Brain microvascular endothelial cell (primary cell): ENCODE data around the gene PCNX1.
A peak's percentile ranks its signal among the peaks of the same experiment; 100 is the strongest.
"Not testable (repeated sequence)": the region's sequence is repeated elsewhere in the genome, so short reads cannot be mapped to it uniquely, and the experiment has no call there.

Source experiments
- DNase-seq: peaks from one replicate; pipeline ENCODE4 v3.0.0-alpha.2; 2020
- H3K27ac ChIP-seq: fragments of 250-450 bp; sonication (Bioruptor Pico); 2 replicates; pipeline ENCODE4 v1.5.1; 2020; ENCODE audit warnings: mild to moderate bottlenecking, moderate library complexity
- H3K27me3 ChIP-seq: fragments of 250-450 bp; sonication (Bioruptor Pico); replicated peaks from 2 replicates; pipeline ENCODE4 v1.5.1; 2020; ENCODE audit warnings: mild to moderate bottlenecking
- H3K36me3 ChIP-seq: fragments of 250-450 bp; sonication (Bioruptor Pico); replicated peaks from 2 replicates; pipeline ENCODE4 v1.5.1; 2020; ENCODE audit warnings: mild to moderate bottlenecking
- H3K4me3 ChIP-seq: 2 replicates; pipeline ENCODE4 v1.5.1; 2011; ENCODE audit warnings: low read depth, mild to moderate bottlenecking, control low read depth, low read length, moderate library complexity
- in situ Hi-C: cut with HindIII; loops from 2 replicates; pipeline ENCODE4 v1.10.0; 2017; ENCODE audit warnings: low sequenced_read_pairs, low pct_ligation_motif_present
- TF ChIP-seq, protein P1 (sequence below): IDR thresholded peaks from 2 replicates; pipeline ENCODE4 v1.5.1; 2011; ENCODE audit warnings: low read depth, mild to moderate bottlenecking, moderate library complexity, low read length, control low read depth, inconsistent platforms; ENCODE audit errors: missing control alignments

The PCNX1 gene

DNA sequence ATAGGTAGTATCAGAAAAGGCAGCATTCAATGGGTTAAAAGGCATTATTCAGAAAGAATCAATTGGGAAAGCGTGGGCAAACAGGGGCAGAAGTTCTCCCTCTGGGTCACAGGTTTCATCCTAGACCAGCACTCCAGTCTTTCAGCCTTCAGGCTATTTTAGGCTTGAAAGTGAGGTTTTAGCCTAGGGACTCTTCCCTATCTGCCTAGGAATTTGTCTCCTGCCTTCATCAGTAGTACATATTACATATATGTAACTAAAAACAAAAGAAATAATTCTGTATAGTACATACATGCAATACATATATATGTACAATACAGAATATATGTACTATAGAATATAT lies 34.6 kb upstream of the PCNX1 start:
- TF ChIP-seq, protein P1, sequence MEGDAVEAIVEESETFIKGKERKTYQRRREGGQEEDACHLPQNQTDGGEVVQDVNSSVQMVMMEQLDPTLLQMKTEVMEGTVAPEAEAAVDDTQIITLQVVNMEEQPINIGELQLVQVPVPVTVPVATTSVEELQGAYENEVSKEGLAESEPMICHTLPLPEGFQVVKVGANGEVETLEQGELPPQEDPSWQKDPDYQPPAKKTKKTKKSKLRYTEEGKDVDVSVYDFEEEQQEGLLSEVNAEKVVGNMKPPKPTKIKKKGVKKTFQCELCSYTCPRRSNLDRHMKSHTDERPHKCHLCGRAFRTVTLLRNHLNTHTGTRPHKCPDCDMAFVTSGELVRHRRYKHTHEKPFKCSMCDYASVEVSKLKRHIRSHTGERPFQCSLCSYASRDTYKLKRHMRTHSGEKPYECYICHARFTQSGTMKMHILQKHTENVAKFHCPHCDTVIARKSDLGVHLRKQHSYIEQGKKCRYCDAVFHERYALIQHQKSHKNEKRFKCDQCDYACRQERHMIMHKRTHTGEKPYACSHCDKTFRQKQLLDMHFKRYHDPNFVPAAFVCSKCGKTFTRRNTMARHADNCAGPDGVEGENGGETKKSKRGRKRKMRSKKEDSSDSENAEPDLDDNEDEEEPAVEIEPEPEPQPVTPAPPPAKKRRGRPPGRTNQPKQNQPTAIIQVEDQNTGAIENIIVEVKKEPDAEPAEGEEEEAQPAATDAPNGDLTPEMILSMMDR: no peak
- no peaks in the 10 kb centered on the region for H3K27me3 ChIP-seq
- DNase-seq: no peak
- no peak overlapping the region for H3K27ac ChIP-seq
- in situ Hi-C loops: no loop called here
- H3K36me3 ChIP-seq: no peaks in the 10 kb centered on the region
- no peak overlapping the region for H3K4me3 ChIP-seq

DNA sequence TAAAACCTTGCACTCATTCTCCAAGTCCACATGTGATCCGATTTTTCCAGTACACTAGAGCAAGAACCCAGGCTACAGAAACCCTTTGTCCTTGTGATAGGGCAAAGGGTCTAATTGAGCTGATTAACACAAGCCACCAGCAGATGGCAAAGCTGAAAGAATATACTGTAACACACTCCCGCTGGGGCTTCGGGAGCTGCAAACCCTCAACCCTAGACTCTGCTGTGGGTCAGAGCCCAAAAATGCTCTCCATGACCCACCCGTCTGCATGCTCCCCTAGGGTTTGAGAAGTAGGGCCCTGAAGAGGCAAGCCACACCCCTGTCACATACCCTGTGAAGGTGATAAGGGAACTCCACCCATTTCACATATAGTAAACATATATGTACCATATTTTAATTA lies 33.6 kb upstream of the PCNX1 start:
- in situ Hi-C loops: no loop called here
- H3K36me3 ChIP-seq: no peaks in the 10 kb centered on the region
- no peaks in the 10 kb centered on the region for H3K27me3 ChIP-seq
- TF ChIP-seq, protein P1: peak; percentile 23
- H3K4me3 ChIP-seq: no peak overlapping the region
- DNase-seq: no peak
- no peak overlapping the region for H3K27ac ChIP-seq

DNA sequence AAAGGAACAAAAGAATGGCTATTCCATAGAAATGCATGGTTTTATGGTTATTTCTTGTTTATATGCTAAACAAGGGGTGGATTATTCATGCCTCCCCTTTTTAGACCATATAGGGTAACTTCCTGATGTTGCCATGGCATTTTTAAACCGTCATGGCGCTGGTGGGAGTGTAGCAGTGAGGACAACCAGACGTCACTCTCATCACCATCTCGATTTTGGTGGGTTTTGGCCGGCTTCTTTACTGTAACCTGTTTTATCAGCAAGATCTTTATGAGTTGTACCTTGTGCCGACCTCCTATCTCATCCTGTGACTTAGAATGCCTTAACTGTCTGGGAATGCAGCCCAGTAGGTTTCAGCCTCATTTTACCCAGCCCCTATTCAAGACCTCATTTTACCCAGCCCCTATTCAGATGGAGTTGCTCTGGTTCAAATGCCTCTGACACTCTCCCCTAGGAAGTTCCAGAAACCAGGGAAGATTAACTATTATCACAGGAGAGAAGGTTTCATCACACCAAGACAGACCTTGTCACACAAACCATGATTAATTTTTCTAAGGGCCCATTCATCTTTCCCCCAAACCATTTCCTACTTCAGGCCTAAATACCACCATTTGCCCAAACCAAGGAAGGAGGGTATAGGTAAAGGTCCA lies 31.3 kb upstream of the PCNX1 start:
- in situ Hi-C loops, H3K27ac ChIP-seq, H3K4me3 ChIP-seq, DNase-seq, H3K27me3 ChIP-seq, H3K36me3 ChIP-seq: not testable (repeated sequence)

DNA sequence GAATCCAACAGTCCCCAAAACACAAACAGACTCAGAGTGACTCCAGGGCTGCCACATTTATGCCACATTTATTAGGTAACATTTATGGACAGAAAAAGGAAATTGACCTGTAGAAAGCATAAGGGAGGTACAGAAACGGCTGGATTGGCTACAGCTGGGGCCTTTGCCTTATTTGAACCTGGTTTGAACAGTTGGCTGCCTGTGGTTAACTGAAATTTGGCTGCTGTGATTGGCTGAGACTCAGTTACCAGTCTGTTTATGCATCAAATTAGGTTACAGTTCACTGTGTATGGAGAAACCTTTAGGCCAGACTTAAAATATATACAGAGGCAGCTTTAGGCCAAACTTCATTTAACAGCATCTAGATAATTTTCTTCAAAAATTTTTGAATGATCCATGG lies 27.8 kb upstream of the PCNX1 start:
- DNase-seq: no peak
- TF ChIP-seq, protein P1: no peak
- no peak overlapping the region for H3K27ac ChIP-seq
- in situ Hi-C loops: no loop called here
- H3K36me3 ChIP-seq: no peaks in the 10 kb centered on the region
- H3K4me3 ChIP-seq: no peak overlapping the region
- H3K27me3 ChIP-seq: no peaks in the 10 kb centered on the region

DNA sequence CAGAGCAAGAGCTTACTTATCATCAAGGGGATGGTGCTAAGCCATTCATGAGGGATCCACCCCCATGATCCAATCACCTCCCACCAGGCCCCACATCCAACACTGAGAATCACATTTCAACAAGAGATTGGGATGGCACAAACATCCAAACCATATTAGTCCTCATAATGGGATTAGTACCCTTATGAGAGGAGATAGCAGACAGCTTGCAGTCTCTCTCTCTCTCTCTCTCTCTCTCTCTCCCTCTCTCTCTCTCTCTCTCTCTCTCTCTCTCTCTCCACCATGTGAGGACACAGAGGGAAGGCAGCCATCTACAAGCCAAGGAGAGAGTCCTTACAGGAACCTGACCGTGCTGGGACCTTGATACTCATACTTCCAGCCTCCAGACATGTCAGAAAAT lies 26.4 kb upstream of the PCNX1 start:
- H3K27me3 ChIP-seq, H3K36me3 ChIP-seq, H3K27ac ChIP-seq, DNase-seq, in situ Hi-C loops, H3K4me3 ChIP-seq: not testable (repeated sequence)

DNA sequence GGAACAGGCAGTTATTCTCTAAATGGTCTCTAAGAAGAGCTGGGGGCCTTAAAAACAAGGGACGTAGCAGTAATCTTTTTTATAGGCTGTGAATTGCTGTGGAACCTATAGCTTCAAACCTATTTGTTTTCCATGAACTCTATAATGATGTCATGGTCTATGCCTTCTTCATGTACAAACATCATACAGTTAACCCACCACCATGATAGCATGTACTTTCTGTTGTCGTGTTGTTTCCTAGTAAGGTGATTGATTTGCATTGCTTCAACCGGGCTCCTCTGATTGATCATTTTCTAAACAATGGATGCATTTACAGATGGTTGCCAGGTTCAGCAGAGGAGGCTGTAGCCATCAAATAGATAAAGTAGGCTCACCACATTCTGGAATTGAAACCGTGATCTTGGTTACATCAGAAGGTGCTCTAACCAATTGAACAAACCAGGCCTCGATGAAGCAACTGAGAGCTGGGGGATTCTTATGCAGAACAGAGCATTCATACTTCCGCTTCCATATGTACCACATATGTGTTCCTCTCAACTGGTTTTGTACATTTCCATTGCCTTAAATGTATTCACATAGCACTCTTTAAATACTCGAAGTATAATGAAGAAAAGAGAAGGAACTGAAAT lies 25.6 kb upstream of the PCNX1 start:
- TF ChIP-seq, protein P1: no peak
- Histone ChIP-seq H3K27me3 (no peaks in the 10 kb centered on the region), H3K36me3 (no peaks in the 10 kb centered on the region), H3K27ac (no peak overlapping the region), H3K4me3 (no peak overlapping the region)
- in situ Hi-C loops: no loop called here
- DNase-seq: no peak

DNA sequence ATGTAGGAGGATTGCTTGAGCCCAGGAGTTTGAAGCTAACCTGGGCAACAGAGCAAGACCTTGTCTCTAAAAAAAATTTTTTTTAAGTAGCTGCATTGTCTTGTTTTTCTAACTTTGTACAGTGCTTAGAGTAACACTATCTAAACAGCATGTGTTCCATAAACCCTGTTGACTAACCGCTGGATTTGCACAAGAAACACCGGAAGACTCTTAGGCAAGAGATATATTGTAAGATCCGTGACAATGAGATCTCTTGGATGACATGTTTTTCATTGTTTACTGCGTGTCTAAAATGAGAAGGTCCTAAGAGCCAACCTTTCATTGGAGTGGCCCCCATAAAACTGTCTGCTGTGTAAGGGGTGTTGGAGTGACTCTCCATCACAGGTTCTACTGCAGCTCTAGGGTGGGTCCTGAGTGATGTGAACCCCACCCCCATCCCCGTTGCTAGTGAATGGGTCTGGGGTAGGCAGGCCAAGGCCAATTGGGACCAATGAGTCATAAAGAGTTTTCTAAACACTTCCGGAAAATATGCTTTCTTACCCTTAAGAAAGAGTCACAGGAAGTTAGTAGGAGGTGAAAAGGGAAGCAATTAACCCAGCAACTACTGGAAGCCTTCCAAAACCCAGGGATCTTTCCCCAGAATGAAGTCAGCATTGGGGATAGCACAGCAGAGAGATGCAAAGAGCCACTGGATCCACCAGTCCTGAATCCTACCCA lies 24.3 kb upstream of the PCNX1 start:
- H3K27ac ChIP-seq: no peak overlapping the region
- peak; percentile 48 for DNase-seq
- no peaks in the 10 kb centered on the region for H3K36me3 ChIP-seq
- TF ChIP-seq, protein P1: no peak
- in situ Hi-C loops: no loop called here
- no peak overlapping the region for H3K4me3 ChIP-seq
- H3K27me3 ChIP-seq: no peaks in the 10 kb centered on the region
